ENCODE data around the gene MAPK7. TPM values are rescaled to one million over a fixed set of nuclear protein-coding genes. Genes with fewer than 3 reads are reported as not detected.

The MAPK7 gene
- total and polyA plus RNA-seq, 2 donors (not counting 3 experiments of a cell fraction or from before 2014, with no cell fraction given), result 16.8 to 30.7 TPM

GRCh38 chr17:19363114-19363438 is 15.2 kb upstream of the MAPK7 start:
- Histone ChIP-seq H3K4me1 (ENCODE audit: control insufficient read depth, extremely low read depth, insufficient read depth, low read length) (peaks cover 8% of the 10 kb centered on the region), H4K20me1 (replicated peaks; ENCODE audit: control insufficient read depth, extremely low read depth, insufficient read depth, low read length) (no peaks in the 10 kb centered on the region), H2AFZ (ENCODE audit: low read depth, low read length) (peak overlapping the region; percentile 16), H3K79me2 (ENCODE audit: control insufficient read depth, insufficient read depth, low read length) (no peaks in the 10 kb centered on the region), H3K4me3 (replicated peaks in 1 of 3; ENCODE audit: insufficient read depth in 1 of 3, low read depth in 1 of 3, low read length in 3 of 3) (no peak overlapping the region), H3K27me3 (ENCODE audit: control insufficient read depth in 2 of 2, insufficient read depth in 2 of 2, low read length in 2 of 2) (no peaks in the 10 kb centered on the region), H3K36me3 (ENCODE audit: control insufficient read depth in 2 of 2, extremely low read depth in 1 of 2, insufficient read depth in 2 of 2, low read length in 2 of 2) (peaks cover 0 to under 1% of the 10 kb centered on the region in 2 experiments), H3K4me2 (ENCODE audit: insufficient read depth, low read length) (no peak overlapping the region), H3K9me3 (replicated peaks; ENCODE audit: control insufficient read depth, insufficient read depth, low read length) (no peaks in the 10 kb centered on the region), H3K27ac (ENCODE audit: insufficient read depth, low read depth, low read length) (no peak overlapping the region), H3K9me1 (replicated peaks; ENCODE audit: control insufficient read depth, extremely low read depth, insufficient read depth, low read length) (no peaks in the 10 kb centered on the region), H3K9ac (replicated peaks; ENCODE audit: extremely low read depth, insufficient read depth, low read length) (no peak overlapping the region)
- BruUV-seq (replicated peaks), result no TSS peak
- FAIRE-seq, result no peak
- intact Hi-C loops (cut with micrococcal nuclease) (loop anchor here (1.0 kb wide), 2 partner anchors 106 to 145 kb away; no protein-coding TSS in a partner anchor), dilution Hi-C loops (cut with MboI; ENCODE audit: extremely low pct_ligation_motif_present, low sequenced_read_pairs) (no loop called here)
- no peak for DNase-seq (ENCODE audit: low read depth, low spot score)
- POLR2A ChIA-PET, result interaction anchor here (0.5 to 1.8 kb wide), 3 partner anchors 9 to 119 kb away, joined by 3 to 15 read pairs (median 4); partner anchors contain the start of gene MAPK7
- no peak for TF ChIP-seq MYC (IDR thresholded peaks at IDR 0.05; ENCODE audit: low read depth, low read length)
- TF ChIP-seq JUN (IDR thresholded peaks at IDR 0.05; ENCODE audit: borderline replicate concordance, insufficient read depth, insufficient read length, low read depth), result no peak
- no peak for TF ChIP-seq POLR2A (IDR thresholded peaks at IDR 0.05; ENCODE audit: low read depth, low read length)
- no peak for TF ChIP-seq FOS (IDR thresholded peaks at IDR 0.05; ENCODE audit: borderline replicate concordance, insufficient read depth, low read length)
- no peak for TF ChIP-seq GATA2 (IDR thresholded peaks at IDR 0.05; ENCODE audit: insufficient read depth, insufficient read length, low read depth, low read length)
- TF ChIP-seq EZH2 (IDR thresholded peaks at IDR 0.05; ENCODE audit: borderline replicate concordance, low read depth, low read length, severe bottlenecking), result no peak
- CTCF ChIA-PET, result interaction anchor here (0.6 to 2.9 kb wide), 46 partner anchors 9 to 754 kb away, joined by 3 to 169 read pairs (median 5); partner anchors contain the start of genes ALDH3A2, MAPK7 and RNF112

- Histone ChIP-seq H3K4me1 (ENCODE audit: control insufficient read depth, extremely low read depth, insufficient read depth, low read length) (peaks cover 8% of the 10 kb centered on the region), H3K27ac (ENCODE audit: insufficient read depth, low read depth, low read length) (no peak overlapping the region), H4K20me1 (replicated peaks; ENCODE audit: control insufficient read depth, extremely low read depth, insufficient read depth, low read length) (no peaks in the 10 kb centered on the region), H3K9me3 (replicated peaks; ENCODE audit: control insufficient read depth, insufficient read depth, low read length) (no peaks in the 10 kb centered on the region), H3K9ac (replicated peaks; ENCODE audit: extremely low read depth, insufficient read depth, low read length) (no peak overlapping the region), H3K36me3 (ENCODE audit: control insufficient read depth in 2 of 2, extremely low read depth in 1 of 2, insufficient read depth in 2 of 2, low read length in 2 of 2) (no peaks in the 10 kb centered on the region), H3K79me2 (ENCODE audit: control insufficient read depth, insufficient read depth, low read length) (no peaks in the 10 kb centered on the region), H2AFZ (ENCODE audit: low read depth, low read length) (no peak overlapping the region), H3K9me1 (replicated peaks; ENCODE audit: control insufficient read depth, extremely low read depth, insufficient read depth, low read length) (no peaks in the 10 kb centered on the region), H3K4me2 (ENCODE audit: insufficient read depth, low read length) (no peak overlapping the region), H3K27me3 (ENCODE audit: control insufficient read depth in 2 of 2, insufficient read depth in 2 of 2, low read length in 2 of 2) (no peaks in the 10 kb centered on the region), H3K4me3 (replicated peaks in 1 of 3; ENCODE audit: insufficient read depth in 1 of 3, low read depth in 1 of 3, low read length in 3 of 3) (no peak overlapping the region)
- FAIRE-seq (no peak), DNase-seq (ENCODE audit: low read depth, low spot score) (no peak)
- dilution Hi-C loops (cut with MboI; ENCODE audit: extremely low pct_ligation_motif_present, low sequenced_read_pairs) (no loop called here), intact Hi-C loops (cut with micrococcal nuclease) (loop anchor here (1.0 kb wide), 2 partner anchors 106 to 145 kb away; no protein-coding TSS in a partner anchor)
- ChIA-PET POLR2A (interaction anchor here (1.8 kb wide), 1 partner anchor 14 kb away, joined by 15 read pairs; the partner anchor contains the start of gene MAPK7), CTCF (interaction anchor here (0.6 to 3.8 kb wide), 43 partner anchors 9 to 754 kb away, joined by 3 to 169 read pairs (median 6); partner anchors contain the start of genes ALDH3A2, MAPK7 and RNF112)
- no TSS peak for BruUV-seq (replicated peaks)
- no peak for TF ChIP-seq GATA2 (IDR thresholded peaks at IDR 0.05; ENCODE audit: insufficient read depth, insufficient read length, low read depth, low read length)
- no peak for TF ChIP-seq POLR2A (IDR thresholded peaks at IDR 0.05; ENCODE audit: low read depth, low read length)
- no peak for TF ChIP-seq JUN (IDR thresholded peaks at IDR 0.05; ENCODE audit: borderline replicate concordance, insufficient read depth, insufficient read length, low read depth)
Measured at GRCh38 chr17:19363460-19364035, 14.8 kb upstream of the MAPK7 start.

All from endothelial cell of umbilical vein (primary cell).